ENCODE results near the gene PDXK. TPM values are rescaled to one million over a fixed set of nuclear protein-coding genes. Genes with fewer than 3 reads are reported as not detected.

The PDXK gene
- total and polyA plus RNA-seq, 2 donors (not counting 3 experiments of a cell fraction or from before 2014, with no cell fraction given), result 44.2 to 59.1 TPM

- Histone ChIP-seq H4K20me1 (replicated peaks; ENCODE audit: control insufficient read depth, extremely low read depth, insufficient read depth, low read length) (no peaks in the 10 kb centered on the region), H3K9me3 (replicated peaks; ENCODE audit: control insufficient read depth, insufficient read depth, low read length) (no peaks in the 10 kb centered on the region), H2AFZ (ENCODE audit: low read depth, low read length) (no peak overlapping the region), H3K9ac (replicated peaks; ENCODE audit: extremely low read depth, insufficient read depth, low read length) (no peak overlapping the region), H3K4me1 (ENCODE audit: control insufficient read depth, extremely low read depth, insufficient read depth, low read length) (no peaks in the 10 kb centered on the region), H3K27ac (ENCODE audit: insufficient read depth, low read depth, low read length) (no peak overlapping the region), H3K4me3 (replicated peaks in 1 of 3; ENCODE audit: insufficient read depth in 1 of 3, low read depth in 1 of 3, low read length in 3 of 3) (no peak overlapping the region), H3K79me2 (ENCODE audit: control insufficient read depth, insufficient read depth, low read length) (no peaks in the 10 kb centered on the region), H3K36me3 (ENCODE audit: control insufficient read depth in 2 of 2, extremely low read depth in 1 of 2, insufficient read depth in 2 of 2, low read length in 2 of 2) (peaks cover 3 to 16% of the 10 kb centered on the region in 2 experiments), H3K9me1 (replicated peaks; ENCODE audit: control insufficient read depth, extremely low read depth, insufficient read depth, low read length) (no peaks in the 10 kb centered on the region), H3K27me3 (ENCODE audit: control insufficient read depth in 2 of 2, insufficient read depth in 2 of 2, low read length in 2 of 2) (no peaks in the 10 kb centered on the region), H3K4me2 (ENCODE audit: insufficient read depth, low read length) (no peak overlapping the region)
- no peak for DNase-seq (ENCODE audit: low read depth, low spot score)
- no peak for TF ChIP-seq JUN (IDR thresholded peaks at IDR 0.05; ENCODE audit: borderline replicate concordance, insufficient read depth, insufficient read length, low read depth)
- no peak for TF ChIP-seq POLR2A (IDR thresholded peaks at IDR 0.05; ENCODE audit: low read depth, low read length)
- TF ChIP-seq FOS (IDR thresholded peaks at IDR 0.05; ENCODE audit: borderline replicate concordance, insufficient read depth, low read length), result no peak
- no peak for TF ChIP-seq EZH2 (IDR thresholded peaks at IDR 0.05; ENCODE audit: borderline replicate concordance, low read depth, low read length, severe bottlenecking)
- TF ChIP-seq POLR2AphosphoS5 (IDR thresholded peaks at IDR 0.05; ENCODE audit: insufficient read depth, low read depth, low read length), result no peak
- no peak for TF ChIP-seq CTCF (IDR thresholded peaks at IDR 0.05; ENCODE audit: extremely low read depth in 1 of 2, insufficient read depth in 1 of 2, low read depth in 1 of 2, low read length in 2 of 2)
- TF ChIP-seq GATA2 (IDR thresholded peaks at IDR 0.05; ENCODE audit: insufficient read depth, insufficient read length, low read depth, low read length), result no peak
- TF ChIP-seq MYC (IDR thresholded peaks at IDR 0.05; ENCODE audit: low read depth, low read length), result no peak
- TF ChIP-seq MAX (IDR thresholded peaks at IDR 0.05; ENCODE audit: insufficient read depth, insufficient read length), result no peak
- intact Hi-C loops (cut with micrococcal nuclease), result no loop called here
- no peak for FAIRE-seq
- dilution Hi-C loops (cut with MboI; ENCODE audit: extremely low pct_ligation_motif_present, low sequenced_read_pairs), result no loop called here
- no TSS peak for BruUV-seq (replicated peaks)
- CTCF ChIA-PET, result no interaction called here
- POLR2A ChIA-PET, result no interaction called here
These were observed 34.5 kb downstream of the PDXK start for GRCh38 chr21:43753439-43753799.

Measured in endothelial cell of umbilical vein (primary cell).